Thoracic aorta (tissue), 2 donors: ENCODE measurements around the gene SUOX. TPM values are rescaled to one million over a fixed set of nuclear protein-coding genes. Genes with fewer than 3 reads are reported as not detected.
"Not testable (repeated sequence)": the region's sequence is repeated elsewhere in the genome, so short reads cannot be mapped to it uniquely, and the experiment has no call there.

Source experiments
- ATAC-seq: fragments of 150-250 bp; one replicate; pipeline ENCODE4 v1.8.0; 2017; ENCODE audit warnings: low read depth; ENCODE audit not compliant: insufficient number of reproducible peaks, low FRiP score
- DNase-seq: peaks from one replicate; pipeline ENCODE4 v3.0.0-alpha.2; 2020; ENCODE audit warnings: low spot score
- H3K27ac ChIP-seq, 2 donors: fragments of 200-600 bp; sonication (generic); 1 replicate in 1 of 2; 2 replicates in 1 of 2; pipeline ENCODE4 v1.5.1; 2016; ENCODE audit warnings: mild to moderate bottlenecking in 2 of 2, moderate library complexity in 2 of 2
- H3K27me3 ChIP-seq: fragments of 200-600 bp; sonication (generic); replicated peaks from 2 replicates; pipeline ENCODE4 v1.6.0; 2016; ENCODE audit warnings: mild to moderate bottlenecking; ENCODE audit not compliant: insufficient read depth
- H3K36me3 ChIP-seq: fragments of 200-600 bp; sonication (generic); one replicate; pipeline ENCODE4 v1.5.1; 2016
- H3K4me1 ChIP-seq, 2 donors: fragments of 200-600 bp; sonication (generic); 1 replicate in 1 of 2; 2 replicates in 1 of 2; pipeline versions ENCODE4 v1.5.1 to v1.6.0; 2016; ENCODE audit warnings: low read depth in 2 of 2, mild to moderate bottlenecking in 1 of 2; ENCODE audit not compliant: control insufficient read depth in 1 of 2
- H3K4me3 ChIP-seq: fragments of 200-600 bp; sonication (generic); 2 replicates; pipeline ENCODE4 v1.5.1; 2016; ENCODE audit warnings: mild to moderate bottlenecking
- H3K9me3 ChIP-seq: fragments of 200-600 bp; sonication (generic); 2 replicates; pipeline ENCODE4 v1.5.1; 2016
- CTCF ChIP-seq: fragments of 200-600 bp; sonication (generic); IDR thresholded peaks from one replicate; pipeline ENCODE4 v1.5.1; 2019; ENCODE audit warnings: antibody characterized with exemption
- total RNA-seq, 2 donors: library from RNA; depleted of rRNA; stranded (reverse); fragments of >200 nt; gene quantifications; one replicate each; pipeline versions ENCODE4 v1.1.0 to v1.2.3, GENCODE V29; 2016

Gene SUOX
- total RNA-seq, 2 donors from 2014 or later: 17.6 to 20.6 TPM

GRCh38 chr12:55983232-55983842 lies 13.7 kb upstream of the SUOX start:
- DNase-seq (no peak), ATAC-seq (no peak)
- peaks cover 37% of the 10 kb centered on the region for H3K36me3 ChIP-seq
- H3K27me3 ChIP-seq: no peaks in the 10 kb centered on the region
- no peak overlapping the region for H3K27ac ChIP-seq
- H3K4me1 ChIP-seq: peaks cover 0 to 8% of the 10 kb centered on the region in 2 donors
- H3K4me3 ChIP-seq: no peak overlapping the region
- H3K9me3 ChIP-seq: no peaks in the 10 kb centered on the region
- TF ChIP-seq CTCF: no peak

GRCh38 chr12:55984861-55985260 lies 12.2 kb upstream of the SUOX start:
- H3K4me3 ChIP-seq: no peak overlapping the region
- no peak for TF ChIP-seq CTCF
- ATAC-seq (no peak), DNase-seq (no peak)
- peaks cover 47% of the 10 kb centered on the region for H3K36me3 ChIP-seq
- H3K27me3 ChIP-seq: no peaks in the 10 kb centered on the region
- no peak overlapping the region for H3K27ac ChIP-seq
- no peaks in the 10 kb centered on the region for H3K9me3 ChIP-seq
- H3K4me1 ChIP-seq: no peaks in the 10 kb centered on the region

GRCh38 chr12:55985341-55985740 lies 11.7 kb upstream of the SUOX start:
- no peak overlapping the region for H3K27ac ChIP-seq
- H3K27me3 ChIP-seq: no peaks in the 10 kb centered on the region
- no peaks in the 10 kb centered on the region for H3K4me1 ChIP-seq
- DNase-seq (no peak), ATAC-seq (no peak)
- H3K4me3 ChIP-seq: no peak overlapping the region
- TF ChIP-seq CTCF: no peak
- peaks cover 50% of the 10 kb centered on the region for H3K36me3 ChIP-seq
- no peaks in the 10 kb centered on the region for H3K9me3 ChIP-seq

DNA sequence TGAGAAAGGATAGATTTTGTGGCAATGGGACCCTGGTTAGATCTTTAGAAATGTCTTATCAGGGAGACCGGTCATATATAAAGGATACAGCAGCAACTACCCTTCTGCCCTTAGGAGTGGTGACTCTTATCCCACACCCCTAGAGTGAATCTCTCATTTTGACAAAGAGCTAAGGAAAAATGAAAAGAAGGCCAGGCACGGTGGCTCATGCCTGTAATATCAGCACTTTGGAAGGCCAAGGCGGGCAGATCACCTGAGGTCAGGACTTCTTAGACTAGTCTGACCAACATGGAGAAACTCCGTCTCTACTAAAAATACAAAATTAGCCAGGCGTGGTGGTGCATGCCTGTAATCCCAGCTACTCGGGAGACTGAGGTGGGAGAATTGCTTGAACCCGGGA lies 11.1 kb upstream of the SUOX start:
- H3K27me3 ChIP-seq, H3K9me3 ChIP-seq, DNase-seq, H3K4me1 ChIP-seq, H3K27ac ChIP-seq, ATAC-seq, H3K4me3 ChIP-seq: not testable (repeated sequence)
- peaks cover 52% of the 10 kb centered on the region for H3K36me3 ChIP-seq

DNA sequence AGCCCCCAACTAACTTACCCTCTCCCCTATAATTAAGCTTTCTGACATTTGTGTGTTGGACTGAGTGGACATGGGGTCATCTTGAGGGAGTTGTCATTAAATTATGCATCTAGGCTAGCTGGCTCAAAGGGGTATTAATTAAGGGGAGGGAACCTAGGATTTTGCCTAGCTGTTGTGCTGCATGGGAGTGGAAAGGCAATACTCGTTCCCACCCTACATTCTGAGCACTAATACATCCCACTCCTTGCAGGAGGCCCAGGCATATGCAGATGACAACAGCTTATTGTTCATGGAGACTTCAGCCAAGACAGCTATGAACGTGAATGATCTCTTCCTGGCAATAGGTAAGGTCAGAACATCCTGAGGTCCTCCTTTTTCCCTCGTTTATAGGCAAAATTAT lies 6.0 kb upstream of the SUOX start:
- H3K4me3 ChIP-seq: no peak overlapping the region
- peaks cover 66% of the 10 kb centered on the region for H3K36me3 ChIP-seq
- TF ChIP-seq CTCF: no peak
- H3K27me3 ChIP-seq: no peaks in the 10 kb centered on the region
- no peak for DNase-seq
- no peaks in the 10 kb centered on the region for H3K4me1 ChIP-seq
- H3K27ac ChIP-seq: no peak overlapping the region
- no peak for ATAC-seq
- no peaks in the 10 kb centered on the region for H3K9me3 ChIP-seq

DNA sequence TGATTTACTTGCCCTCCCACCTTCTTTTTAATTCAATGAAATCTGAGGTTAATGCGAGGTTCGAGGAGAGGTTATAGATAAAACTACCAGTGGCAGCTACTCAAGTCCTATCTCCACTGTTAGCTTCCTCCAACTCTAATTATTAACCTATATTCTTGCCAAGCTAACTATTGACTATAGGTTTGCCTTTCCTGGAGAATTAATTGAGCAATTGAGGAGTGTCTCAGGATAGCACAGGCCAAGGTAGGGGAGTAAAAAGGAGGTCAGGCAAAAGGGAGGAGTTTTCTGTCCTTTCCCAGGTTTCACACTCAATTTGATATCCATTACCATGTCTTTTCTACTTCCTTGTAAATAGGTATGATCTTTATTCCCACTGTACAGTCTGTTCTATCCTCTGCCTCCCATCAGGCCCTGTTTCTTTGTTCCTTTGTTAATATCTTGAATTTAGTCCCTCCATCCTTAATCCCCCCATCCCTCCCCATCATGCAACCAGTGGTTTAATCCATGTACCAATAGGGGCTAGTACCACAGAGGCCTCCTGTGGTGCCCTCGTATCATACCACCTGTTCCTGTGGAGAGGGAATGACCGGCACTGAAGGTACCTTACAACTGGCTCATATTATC lies 3.7 kb upstream of the SUOX start:
- DNase-seq: no peak
- peaks cover 0 to 9% of the 10 kb centered on the region in 2 donors for H3K4me1 ChIP-seq
- no peak for ATAC-seq
- no peak for TF ChIP-seq CTCF
- H3K27me3 ChIP-seq: no peaks in the 10 kb centered on the region
- H3K36me3 ChIP-seq: peaks cover 52% of the 10 kb centered on the region
- no peak overlapping the region for H3K27ac ChIP-seq
- H3K9me3 ChIP-seq: no peaks in the 10 kb centered on the region
- H3K4me3 ChIP-seq: no peak overlapping the region
